HG03575 (cell line): ENCODE data around the gene MYRF.

Experiments used
- ATAC-seq: cut with Tn5 transposase; IDR thresholded peaks from one replicate; pipeline ENCODE4 v1.9.1; 2021; ENCODE audit not compliant: unreplicated experiment, insufficient number of reproducible peaks, low FRiP score; ENCODE audit errors: extremely low read depth

MYRF gene

DNA sequence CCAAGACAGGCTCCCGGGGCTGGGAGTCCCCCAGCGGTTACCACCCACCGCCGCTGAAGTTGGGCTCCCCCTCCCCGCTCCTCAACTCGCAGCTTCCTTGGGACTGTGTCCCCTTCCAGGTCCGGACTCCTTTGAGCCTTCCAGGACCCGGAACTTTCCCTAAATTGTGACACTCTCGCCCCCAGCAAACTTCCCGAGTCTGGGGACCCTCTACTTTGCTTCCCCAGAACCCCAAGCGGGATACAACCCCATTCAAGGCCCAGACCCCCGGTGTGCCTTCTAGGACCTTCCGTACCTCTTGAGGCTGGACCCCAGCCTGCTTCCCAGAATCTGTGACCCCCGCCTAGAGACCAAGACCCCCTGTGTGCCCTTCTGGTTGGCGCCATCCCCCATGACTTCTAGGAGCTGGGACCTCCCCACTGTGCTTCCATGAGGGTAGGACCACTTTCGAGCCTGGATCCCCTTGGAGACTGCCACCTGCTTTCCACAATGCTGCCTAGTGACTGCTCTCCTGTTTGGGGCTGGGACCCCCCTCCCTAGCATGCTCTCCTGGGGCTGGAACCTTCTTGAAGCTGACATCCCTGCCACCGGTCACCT is 587 bp downstream of the MYRF start:
- ATAC-seq: no peak

DNA sequence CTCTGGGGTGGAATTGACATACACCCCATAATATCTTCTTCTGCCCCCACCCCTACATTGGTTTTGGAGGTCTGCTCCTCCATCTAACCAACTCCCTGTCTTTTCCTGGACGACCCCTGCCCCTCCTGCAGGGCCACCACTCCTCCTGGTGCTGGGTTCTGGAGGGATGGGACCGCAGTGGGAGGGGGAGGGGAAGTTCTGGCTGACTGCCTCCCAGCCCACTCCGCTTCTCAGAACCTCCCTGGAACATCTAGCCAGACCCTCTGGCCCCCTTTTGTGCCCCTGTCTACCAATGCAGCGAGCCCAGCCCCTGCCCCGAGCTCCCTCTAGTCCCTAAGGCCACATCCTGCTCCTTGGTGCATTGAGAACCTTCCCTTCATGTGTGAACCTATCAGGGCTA is 1.2 kb downstream of the MYRF start:
- ATAC-seq: no peak

DNA sequence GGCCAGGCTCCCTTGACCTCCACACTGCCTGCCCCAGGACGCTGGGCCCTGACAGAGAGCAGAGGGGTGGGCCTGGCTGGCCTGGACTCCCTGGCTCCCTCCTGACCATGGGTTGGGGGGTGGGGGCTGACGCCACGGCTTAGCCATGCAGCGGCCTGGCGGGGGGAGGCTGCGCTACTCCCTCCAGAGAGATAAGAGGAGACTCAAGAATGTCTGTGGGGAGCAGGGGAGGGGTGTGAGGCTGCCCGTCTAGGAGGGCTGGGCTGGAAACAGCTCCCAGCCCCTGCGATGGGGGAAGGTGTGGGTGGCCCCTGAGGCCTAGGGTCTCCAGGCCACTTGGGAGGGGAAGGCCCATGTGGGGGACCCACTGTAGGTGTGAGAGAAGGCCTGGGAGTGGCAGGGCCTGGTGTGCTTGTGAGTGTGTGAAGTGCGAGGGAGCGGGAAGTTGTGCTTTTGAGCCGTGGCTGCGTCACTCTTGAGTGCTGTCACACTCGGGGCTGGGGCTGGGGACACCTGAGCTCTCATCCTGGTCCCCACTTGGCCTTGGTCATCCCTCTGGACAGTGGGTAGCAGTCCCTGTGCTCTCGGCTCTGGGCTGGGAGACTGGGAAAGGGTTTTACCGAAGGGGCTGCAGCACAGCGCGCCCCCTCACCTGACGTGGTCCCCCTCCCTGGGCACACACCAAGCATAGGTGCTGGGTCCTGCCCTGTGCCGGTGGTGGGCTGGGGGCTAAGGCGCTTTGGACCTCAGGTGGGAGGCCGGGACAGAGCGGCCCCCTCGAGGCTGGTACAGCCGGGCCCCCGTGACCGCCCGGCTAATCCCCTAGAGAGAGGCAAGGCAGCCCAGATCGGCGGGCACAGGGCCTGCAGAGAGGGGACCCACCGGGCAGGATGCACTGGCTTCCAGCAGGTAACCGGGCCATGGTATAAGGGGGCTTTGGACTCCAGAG is 2.4 kb downstream of the MYRF start:
- ATAC-seq: no peak

DNA sequence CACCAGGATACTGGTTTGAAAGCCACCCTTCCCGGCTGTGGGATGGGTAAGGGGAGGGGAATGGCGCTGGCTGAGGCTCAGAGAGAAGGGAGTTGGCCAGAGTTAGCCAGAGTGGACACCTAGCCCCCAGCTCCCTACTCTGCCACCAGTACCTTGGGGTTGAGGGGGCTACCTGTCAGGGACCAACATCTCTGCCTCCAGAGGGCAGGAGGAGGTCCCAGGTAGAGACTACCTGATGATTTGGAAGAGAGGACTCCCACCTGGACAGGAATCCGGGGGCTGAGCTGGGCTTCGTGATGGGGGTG is 3.7 kb downstream of the MYRF start:
- ATAC-seq: no peak

- no peak for ATAC-seq
Measured at GRCh38 chr11:61756452-61757212, 4.2 kb downstream of the MYRF start.

GRCh38 chr11:61757213-61757862 is 4.9 kb downstream of the MYRF start:
- no peak for ATAC-seq

- ATAC-seq: no peak
Measured at GRCh38 chr11:61760946-61761345, 8.5 kb downstream of the MYRF start.

DNA sequence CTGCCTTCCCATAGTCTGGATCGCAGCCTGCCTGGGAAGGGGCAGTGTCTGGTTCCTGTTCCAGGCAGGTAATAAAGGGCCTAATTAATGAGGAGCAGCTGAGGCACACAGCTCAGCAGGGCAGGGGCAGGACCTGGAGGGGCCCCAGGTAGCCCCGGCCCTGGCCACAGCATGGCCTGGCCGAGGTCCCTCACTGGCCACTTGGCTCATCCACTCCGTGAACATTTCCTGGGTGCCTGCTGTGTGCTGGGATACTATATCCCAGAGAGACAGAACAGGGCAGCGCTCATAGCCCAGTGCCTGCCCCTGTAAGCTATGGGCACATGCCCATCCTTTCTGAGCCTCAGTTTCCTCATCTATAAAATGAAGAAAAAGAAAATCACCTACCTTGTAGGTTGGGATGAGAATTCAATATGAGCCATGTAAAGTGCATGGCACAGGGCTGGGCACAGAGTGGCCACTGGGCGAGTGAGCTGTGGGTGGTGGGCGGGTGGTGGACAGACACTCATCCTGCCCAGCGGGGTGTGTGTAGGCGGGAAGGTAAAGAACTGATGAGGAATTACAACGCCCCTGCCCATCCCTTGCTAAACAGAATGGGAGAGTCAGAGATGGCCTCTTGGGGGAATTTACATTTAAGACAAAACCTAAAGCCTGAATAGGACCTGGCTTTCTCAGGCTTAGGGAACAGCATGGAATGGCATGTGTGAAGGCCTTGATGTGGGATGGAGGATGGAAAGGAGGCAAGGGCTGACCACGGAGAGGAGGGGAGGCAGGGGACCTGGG is 9.2 kb downstream of the MYRF start:
- ATAC-seq: no peak

- no peak for ATAC-seq
Measured at GRCh38 chr11:61762223-61762615, 9.8 kb downstream of the MYRF start.

- no peak for ATAC-seq
Measured at GRCh38 chr11:61762798-61763197, 10.4 kb downstream of the MYRF start.

GRCh38 chr11:61763930-61764605 is 11.6 kb downstream of the MYRF start:
- ATAC-seq: no peak

DNA sequence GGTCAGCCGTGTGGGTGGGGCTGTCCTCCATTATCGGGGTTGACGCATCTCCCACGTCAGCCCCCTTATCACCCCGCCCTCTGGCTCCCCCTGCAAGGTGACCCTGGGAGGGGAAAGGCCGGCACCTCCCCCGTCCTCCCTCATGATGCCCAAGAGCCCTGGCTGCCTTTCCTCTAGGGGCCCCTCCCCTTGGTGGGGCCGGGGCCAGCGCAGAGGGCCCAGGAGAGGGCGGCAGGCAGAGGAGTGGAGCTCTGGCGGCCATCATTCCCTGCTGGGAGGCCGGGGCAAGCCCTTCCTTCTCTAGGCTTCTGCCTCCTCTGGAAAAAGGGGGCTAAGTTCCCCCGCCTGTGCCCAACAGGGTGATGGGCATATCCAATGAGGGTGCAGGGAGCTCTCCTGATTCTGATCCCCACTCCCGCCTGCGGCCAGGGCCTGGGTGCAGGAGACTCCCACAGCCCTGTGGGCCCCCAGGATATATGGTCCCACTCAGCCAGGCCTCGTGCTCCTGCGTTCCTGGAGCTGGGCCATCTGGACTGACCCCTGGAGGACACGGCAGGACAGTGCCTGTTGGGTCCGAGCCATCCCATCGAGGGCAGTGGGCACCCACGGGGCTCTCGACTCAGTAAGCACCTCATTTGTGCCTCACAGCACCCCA is 12.3 kb downstream of the MYRF start:
- ATAC-seq: no peak

- ATAC-seq: no peak
Measured at GRCh38 chr11:61765550-61766253, 13.3 kb downstream of the MYRF start.

DNA sequence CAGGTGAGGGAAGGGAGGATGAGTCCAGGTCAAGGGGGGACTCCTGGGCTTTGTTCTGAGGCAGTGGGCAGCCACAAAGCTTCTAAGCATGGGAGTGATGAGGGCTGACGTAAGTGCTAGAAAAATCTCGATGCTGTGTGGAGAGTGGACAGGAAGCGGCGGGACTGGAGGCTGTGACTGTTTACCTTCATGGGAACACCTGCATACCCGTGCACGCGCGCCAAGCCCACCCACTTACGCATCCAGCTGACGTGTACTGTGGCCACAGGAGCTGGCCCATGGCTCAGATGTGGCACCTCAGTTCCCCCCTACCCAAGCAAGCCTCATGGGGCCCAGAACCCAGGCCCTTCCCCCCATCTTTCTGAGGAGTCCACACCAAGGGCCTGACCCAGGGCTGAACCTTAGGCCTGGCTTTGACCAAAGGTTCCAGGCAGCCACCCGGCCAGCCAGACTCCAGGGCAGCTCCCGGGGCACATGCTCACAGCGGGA is 14.0 kb downstream of the MYRF start:
- ATAC-seq: no peak

DNA sequence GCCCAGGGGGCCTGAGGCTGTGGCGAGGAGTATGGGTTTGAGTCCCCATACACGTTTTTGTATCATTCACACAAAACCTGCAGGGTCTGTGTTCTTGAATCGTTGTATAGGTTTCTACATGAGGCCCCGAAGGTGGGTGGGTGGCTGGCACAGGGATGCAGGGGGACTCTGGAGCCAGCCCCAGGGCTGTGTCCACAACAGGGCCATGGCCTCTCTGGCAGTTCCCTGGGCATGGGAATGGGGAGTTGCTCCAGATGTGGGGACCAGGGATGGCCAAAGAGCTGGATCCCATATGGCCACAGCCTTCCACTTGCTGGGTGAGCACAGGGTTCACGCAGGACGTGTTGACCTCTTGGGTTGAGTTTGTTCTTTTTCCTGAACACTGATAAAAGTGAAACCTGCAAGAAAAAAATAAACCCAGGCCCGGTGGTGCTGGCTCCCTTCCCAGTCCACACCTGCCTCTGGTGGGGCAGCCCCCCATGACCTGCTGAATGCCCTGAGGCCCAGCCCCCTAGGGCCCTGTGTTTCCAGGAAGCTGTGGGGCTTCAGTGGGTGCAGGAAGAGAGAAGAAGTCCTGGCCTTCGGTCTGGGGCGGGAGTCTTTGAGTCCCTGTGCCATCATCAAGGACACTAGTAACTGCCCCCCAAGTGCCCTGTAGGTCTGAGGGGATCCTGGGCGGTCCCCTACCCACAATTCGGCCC is 16.1 kb downstream of the MYRF start:
- ATAC-seq: no peak

DNA sequence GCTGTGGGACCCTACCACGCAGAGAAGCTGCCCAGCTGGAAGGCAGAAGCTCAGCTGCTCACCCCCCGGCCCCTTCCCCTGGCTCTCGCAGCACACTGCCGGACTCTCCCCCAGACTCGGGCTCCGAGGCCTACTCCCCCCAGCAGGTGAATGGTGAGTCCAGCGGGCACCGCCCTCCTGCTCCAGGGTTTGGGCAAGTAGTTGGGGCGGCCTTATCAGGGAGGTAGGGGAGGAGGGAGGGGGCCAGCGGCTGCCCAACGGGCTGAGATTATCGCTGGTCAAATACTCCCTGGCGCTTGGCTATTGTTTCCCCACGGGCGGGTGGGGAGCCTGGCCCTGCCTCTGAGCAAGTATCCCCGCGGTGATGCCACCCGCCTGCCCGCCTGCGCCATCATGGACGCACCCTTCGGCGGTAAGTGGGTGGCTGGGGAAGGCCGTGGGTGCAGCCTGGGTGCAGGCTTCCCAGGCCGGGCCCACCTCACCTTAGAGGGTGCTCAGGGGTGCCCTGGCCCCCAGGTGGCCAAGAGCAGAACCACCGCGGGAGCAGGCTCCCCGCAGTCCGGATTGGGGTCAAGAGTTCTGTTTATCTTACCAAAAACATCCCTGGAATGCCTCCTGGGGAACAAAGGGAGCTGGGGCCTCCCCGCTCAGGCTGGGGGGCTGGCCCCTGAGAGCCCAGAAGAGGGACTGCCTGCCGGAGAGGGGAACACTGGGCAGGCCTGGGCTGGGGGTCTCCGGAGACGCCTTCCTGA is 16.9 kb downstream of the MYRF start:
- no peak for ATAC-seq
